ENCODE results near the gene TRIM2.

- no peak for TF ChIP-seq CTCF (IDR thresholded peaks at IDR 0.05; ENCODE audit: low read length)
- TF ChIP-seq EZH2phosphoT487 (IDR thresholded peaks at IDR 0.05; ENCODE audit: low read length) = no peak
- TF ChIP-seq EZH2 (optimal IDR thresholded peaks at IDR 0.05; ENCODE audit: low read depth, low read length) = no peak
These were observed 15.0 kb upstream of the TRIM2 start for GRCh38 chr4:153189016-153189801.
